Measurements from ENCODE around the gene LEPR. TPM values are rescaled to one million over a fixed set of nuclear protein-coding genes. Genes with fewer than 3 reads are reported as not detected.

LEPR gene
- total RNA-seq, 1 experiment from 2014 or later = 3.0 TPM

DNA sequence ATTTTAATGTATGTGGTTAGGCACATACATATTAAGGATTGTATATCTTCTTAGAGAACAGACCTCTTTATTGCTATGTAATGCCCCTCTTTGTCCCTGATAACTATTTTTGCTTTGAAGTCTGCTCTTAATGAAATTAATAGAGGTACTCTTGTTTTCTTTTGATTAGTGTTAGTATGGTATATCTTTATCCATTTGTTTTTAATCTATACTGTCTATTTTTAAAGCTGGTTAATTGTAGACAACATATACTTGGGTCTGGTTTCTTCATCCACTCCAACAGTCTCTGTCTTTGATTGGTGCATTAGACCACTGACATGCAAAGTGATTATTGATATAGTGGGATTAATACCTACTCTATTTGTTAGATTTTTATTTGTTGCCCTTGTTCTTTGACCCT is 36.0 kb downstream of the LEPR start:
- no peak overlapping the region for H3K27ac ChIP-seq (ENCODE audit: low read length)
- TF ChIP-seq TCF7L2 (IDR thresholded peaks at IDR 0.05; ENCODE audit: low read depth, low read length) (no peak), CTCF (IDR thresholded peaks at IDR 0.05) (no peak), POLR2AphosphoS5 (IDR thresholded peaks at IDR 0.05; ENCODE audit: low read depth, low read length) (no peak), REST (IDR thresholded peaks at IDR 0.05; ENCODE audit: insufficient read depth in 1 of 2, low read depth in 2 of 2, low read length in 1 of 2) (no peak), SIN3A (IDR thresholded peaks at IDR 0.05; ENCODE audit: borderline replicate concordance, insufficient read depth, low read depth, low read length) (no peak)
- no peak overlapping the region for H3K4me3 ChIP-seq (ENCODE audit: low read depth in 2 of 2, low read length in 2 of 2)
- H3K36me3 ChIP-seq (ENCODE audit: control insufficient read depth, insufficient read depth, low read length) = no peaks in the 10 kb centered on the region
- ATAC-seq (no peak), DNase-seq (ENCODE audit: low read depth, low spot score) (no peak)
- H3K9me3 ChIP-seq (ENCODE audit: control insufficient read depth, insufficient read depth, low read depth, low read length) = no peaks in the 10 kb centered on the region
- in situ Hi-C loops (cut with HindIII; ENCODE audit: low pct_unique_long_range_greater_than_20kb, low sequenced_read_pairs) = no loop called here
- ChIA-PET POLR2A (no interaction called here), CTCF (no interaction called here)
- no peaks in the 10 kb centered on the region for H3K4me1 ChIP-seq (ENCODE audit: control insufficient read depth, insufficient read depth, low read length)
- no TSS peak for BruUV-seq (replicated peaks)
- intact Hi-C loops (cut with micrococcal nuclease; ENCODE audit: unreplicated experiment) = no loop called here
- no peaks in the 10 kb centered on the region for H3K27me3 ChIP-seq (ENCODE audit: control insufficient read depth, insufficient read depth, low read length)

GRCh38 chr1:65457868-65458267 is 37.4 kb downstream of the LEPR start:
- no peak for DNase-seq (ENCODE audit: low read depth, low spot score)
- CTCF ChIA-PET = interaction anchor here (0.5 kb wide), 1 partner anchor 9 kb away, joined by 4 read pairs; no protein-coding TSS in a partner anchor

More at GRCh38 chr1:65457868-65458267, 37.4 kb downstream of the LEPR start:
- H3K27me3 ChIP-seq (ENCODE audit: control insufficient read depth, insufficient read depth, low read length) = no peaks in the 10 kb centered on the region
- intact Hi-C loops (cut with micrococcal nuclease; ENCODE audit: unreplicated experiment) (no loop called here), in situ Hi-C loops (cut with HindIII; ENCODE audit: low pct_unique_long_range_greater_than_20kb, low sequenced_read_pairs) (no loop called here)
- TF ChIP-seq POLR2AphosphoS5 (IDR thresholded peaks at IDR 0.05; ENCODE audit: low read depth, low read length) (no peak), TCF7L2 (IDR thresholded peaks at IDR 0.05; ENCODE audit: low read depth, low read length) (no peak), CTCF (IDR thresholded peaks at IDR 0.05) (no peak), REST (IDR thresholded peaks at IDR 0.05; ENCODE audit: insufficient read depth in 1 of 2, low read depth in 2 of 2, low read length in 1 of 2) (no peak), SIN3A (IDR thresholded peaks at IDR 0.05; ENCODE audit: borderline replicate concordance, insufficient read depth, low read depth, low read length) (no peak)
- no peak overlapping the region for H3K4me3 ChIP-seq (ENCODE audit: low read depth in 2 of 2, low read length in 2 of 2)
- H3K27ac ChIP-seq (ENCODE audit: low read length) = no peak overlapping the region
- H3K36me3 ChIP-seq (ENCODE audit: control insufficient read depth, insufficient read depth, low read length) = no peaks in the 10 kb centered on the region
- no peaks in the 10 kb centered on the region for H3K9me3 ChIP-seq (ENCODE audit: control insufficient read depth, insufficient read depth, low read depth, low read length)
- POLR2A ChIA-PET = no interaction called here
- BruUV-seq (replicated peaks) = no TSS peak
- no peaks in the 10 kb centered on the region for H3K4me1 ChIP-seq (ENCODE audit: control insufficient read depth, insufficient read depth, low read length)
- ATAC-seq = no peak
